ENCODE data around the gene SEMA6A. TPM values are rescaled to one million over a fixed set of nuclear protein-coding genes. Genes with fewer than 3 reads are reported as not detected.

The SEMA6A gene
- total and polyA plus RNA-seq, 2 of the 13 experiments (the other 11 are each of a cell fraction or from before 2014, with no cell fraction given), result 5.1 to 6.5 TPM

- TF ChIP-seq ZNF670 (CRISPR knock-in tag; IDR thresholded peaks at IDR 0.05; ENCODE audit: borderline replicate concordance) (no peak), BRCA1 (CRISPR knock-in tag; IDR thresholded peaks at IDR 0.05) (no peak), ZNF543 (CRISPR knock-in tag; IDR thresholded peaks at IDR 0.05) (no peak), RNF2 (conservative IDR thresholded peaks at IDR 0.05; ENCODE audit: low read depth) (no peak), SATB2 (CRISPR knock-in tag; IDR thresholded peaks at IDR 0.05) (no peak), STAT6 (CRISPR knock-in tag; IDR thresholded peaks at IDR 0.05; ENCODE audit: borderline replicate concordance) (no peak)
- no TSS peak for BruUV-seq (replicated peaks)
- ChIA-PET POLR2A (no interaction called here), CTCF (ENCODE audit: low intra/inter-chr PET ratio, low total read pairs) (no interaction called here)
- Histone ChIP-seq H4K20me1 (ENCODE audit: insufficient read depth, low read length) (no peaks in the 10 kb centered on the region), H3K9ac (ENCODE audit: insufficient read depth, low read depth, low read length) (no peak overlapping the region), H3K9me3 (ENCODE audit: low read length) (peaks cover 20% of the 10 kb centered on the region), H3K4me1 (ENCODE audit: insufficient read depth, low read length) (peaks cover 32% of the 10 kb centered on the region), H3K4me2 (ENCODE audit: low read depth, low read length) (no peak overlapping the region), H3K27me3 (ENCODE audit: control insufficient read depth in 1 of 2, insufficient read depth in 2 of 2, low read length in 2 of 2) (no peaks in the 10 kb centered on the region), H3K4me3 (replicated peaks in 1 of 3; ENCODE audit: insufficient read depth in 1 of 3, low read depth in 2 of 3, low read length in 3 of 3) (no peak overlapping the region), H2AFZ (ENCODE audit: low read length) (no peak overlapping the region), H3K79me2 (ENCODE audit: insufficient read depth, low read length) (peaks cover 41% of the 10 kb centered on the region), H3K27ac (ENCODE audit: extremely low read length, insufficient read depth, low read length) (no peak overlapping the region), H3K36me3 (replicated peaks in 1 of 2; ENCODE audit: control insufficient read depth in 1 of 2, insufficient read depth in 2 of 2, low read length in 2 of 2) (no peaks in the 10 kb centered on the region)
- in situ Hi-C loops (cut with HindIII; ENCODE audit: extremely low pct_ligation_motif_present, low pct_unique_long_range_greater_than_20kb) (no loop called here), intact Hi-C loops (cut with micrococcal nuclease; ENCODE audit: unreplicated experiment) (no loop called here)
- DNase-seq (ENCODE audit: low spot score) (no peak), ATAC-seq (no peak), FAIRE-seq (no peak)
- WGBS (ENCODE audit: low lambda C conversion rate), result 85% methylated on average over 3 of the region's 3 CpGs
These were observed 32.0 kb downstream of the SEMA6A start for GRCh38 chr5:116542619-116543018.

GRCh38 chr5:116539222-116539621 lies 35.4 kb downstream of the SEMA6A start:
- Histone ChIP-seq H3K36me3 (replicated peaks in 1 of 2; ENCODE audit: control insufficient read depth in 1 of 2, insufficient read depth in 2 of 2, low read length in 2 of 2) (no peaks in the 10 kb centered on the region), H3K9me3 (ENCODE audit: low read length) (no peaks in the 10 kb centered on the region), H3K27me3 (ENCODE audit: control insufficient read depth in 1 of 2, insufficient read depth in 2 of 2, low read length in 2 of 2) (no peaks in the 10 kb centered on the region), H3K4me1 (ENCODE audit: insufficient read depth, low read length) (peaks cover 47% of the 10 kb centered on the region), H3K4me2 (ENCODE audit: low read depth, low read length) (no peak overlapping the region), H3K9ac (ENCODE audit: insufficient read depth, low read depth, low read length) (no peak overlapping the region), H3K79me2 (ENCODE audit: insufficient read depth, low read length) (peaks cover 44% of the 10 kb centered on the region), H4K20me1 (ENCODE audit: insufficient read depth, low read length) (no peaks in the 10 kb centered on the region; the same call in 1 of the 2 replicates), H2AFZ (ENCODE audit: low read length) (no peak overlapping the region), H3K27ac (ENCODE audit: extremely low read length, insufficient read depth, low read length) (no peak overlapping the region), H3K4me3 (replicated peaks in 1 of 3; ENCODE audit: insufficient read depth in 1 of 3, low read depth in 2 of 3, low read length in 3 of 3) (no peak overlapping the region)
- in situ Hi-C loops (cut with HindIII; ENCODE audit: extremely low pct_ligation_motif_present, low pct_unique_long_range_greater_than_20kb), result no loop called here
- intact Hi-C loops (cut with micrococcal nuclease; ENCODE audit: unreplicated experiment), result loop anchor here (5.0 kb wide), 1 partner anchor 33 kb away; the partner anchor contains the start of gene SEMA6A
- TF ChIP-seq ZNF879 (CRISPR knock-in tag; IDR thresholded peaks at IDR 0.05), result no peak
- TF ChIP-seq TEAD3 (CRISPR knock-in tag; optimal IDR thresholded peaks at IDR 0.05; ENCODE audit: borderline replicate concordance), result no peak
- TF ChIP-seq ZBTB4 (CRISPR knock-in tag; IDR thresholded peaks at IDR 0.05; ENCODE audit: borderline replicate concordance), result no peak
- TF ChIP-seq MYNN (CRISPR knock-in tag; IDR thresholded peaks at IDR 0.05; ENCODE audit: low read depth), result no peak
- TF ChIP-seq ATF7-NPFF (CRISPR knock-in tag; IDR thresholded peaks at IDR 0.05; ENCODE audit: low read depth), result no peak
- TF ChIP-seq ZNF138 (CRISPR knock-in tag; IDR thresholded peaks at IDR 0.05; ENCODE audit: low read depth), result no peak
- no peak for TF ChIP-seq SETDB1 (CRISPR knock-in tag; IDR thresholded peaks at IDR 0.05; ENCODE audit: borderline replicate concordance)
- no peak for TF ChIP-seq ZNF607 (CRISPR knock-in tag; IDR thresholded peaks at IDR 0.05; ENCODE audit: borderline replicate concordance)
- ATAC-seq, result no peak
- CTCF ChIA-PET (ENCODE audit: low intra/inter-chr PET ratio, low total read pairs), result no interaction called here
- FAIRE-seq, result no peak
- no peak for DNase-seq (ENCODE audit: low spot score)
- BruUV-seq (replicated peaks), result no TSS peak
- 92% methylated on average over 3 of the region's 3 CpGs for WGBS (ENCODE audit: low lambda C conversion rate)
- POLR2A ChIA-PET, result no interaction called here

All from HepG2 (cell line).